Measurements from ENCODE around the gene MTERF2.

DNA sequence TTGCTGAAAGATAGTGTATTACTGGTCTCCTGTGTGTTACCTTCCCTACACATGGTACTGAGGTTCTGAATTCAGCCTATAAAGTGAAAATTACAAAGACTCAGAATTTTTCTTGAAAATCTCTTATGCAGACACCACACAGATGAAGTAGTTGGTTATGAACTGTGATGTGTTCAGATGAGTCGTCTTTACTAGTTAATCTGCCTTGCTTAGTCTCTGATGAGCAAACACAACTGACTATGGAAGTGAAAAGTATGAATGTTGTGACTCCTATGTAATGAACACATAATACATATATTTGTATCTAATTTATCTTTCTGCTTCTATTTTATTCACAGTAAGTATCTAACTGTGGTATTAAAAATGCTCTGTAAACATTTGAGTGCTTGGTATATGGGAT is 4.7 kb downstream of the MTERF2 start:
- no peak for TF ChIP-seq CTCF (IDR thresholded peaks at IDR 0.05; ENCODE audit: low read length)
- no peak for TF ChIP-seq EZH2 (IDR thresholded peaks at IDR 0.05; ENCODE audit: borderline replicate concordance, low read length)
